H1 (cell line): ENCODE data around the gene CNR2. TPM values are rescaled to one million over a fixed set of nuclear protein-coding genes. Genes with fewer than 3 reads are reported as not detected.

Source experiments
- CTCF ChIA-PET: fragments of 300-600 bp; sonication (Branson Sonifier 250); formaldehyde crosslinking; loops from one replicate; lab custom pipeline; 2021; ENCODE audit not compliant: partially characterized antibody; lab: Charles Lee
- POLR2A ChIA-PET: fragments of 300-600 bp; sonication (Branson Sonifier 250); formaldehyde crosslinking; loops from one replicate; lab custom pipeline; 2021; ENCODE audit warnings: inconsistent platforms; ENCODE audit not compliant: partially characterized antibody; lab: Charles Lee
- DNase-seq, 2 experiments: peaks; one replicate each; pipeline versions ENCODE4 v3.0.0 to v3.0.0-alpha.2; 2010 to 2022; ENCODE audit warnings: low spot score in 2 of 2, low read depth in 1 of 2, mixed read lengths in 1 of 2
- FAIRE-seq: peaks from 2 replicates; lab custom pipeline; 2011; peaks lifted over from hg19 to GRCh38; lab: Jason Lieb, UNC
- H2AFZ ChIP-seq: 2 replicates; pipeline ENCODE4 v1.8.1; 2012; ENCODE audit warnings: low read length, inconsistent platforms
- H2AK5ac ChIP-seq: 2 replicates; pipeline ENCODE4 v1.6.1; 2013; ENCODE audit warnings: low read depth, low read length
- H2BK120ac ChIP-seq: replicated peaks from 2 replicates; pipeline ENCODE3; 2013; ENCODE audit warnings: low read depth, low read length, inconsistent platforms
- H2BK12ac ChIP-seq: 2 replicates; pipeline ENCODE4 v1.6.1; 2013; ENCODE audit warnings: low read depth, low read length
- H2BK15ac ChIP-seq: 2 replicates; pipeline ENCODE4 v1.6.1; 2013; ENCODE audit warnings: low read length
- H2BK20ac ChIP-seq: 2 replicates; pipeline ENCODE4 v1.6.1; 2013; ENCODE audit warnings: low read length
- H2BK5ac ChIP-seq: 2 replicates; pipeline ENCODE4 v1.6.1; 2013; ENCODE audit warnings: low read depth, low read length
- H3K14ac ChIP-seq: 2 replicates; pipeline ENCODE4 v1.6.1; 2013; ENCODE audit warnings: inconsistent platforms; ENCODE audit not compliant: insufficient read length
- H3K18ac ChIP-seq: 2 replicates; pipeline ENCODE4 v1.6.1; 2013; ENCODE audit warnings: low read length; ENCODE audit errors: extremely low read depth
- H3K23ac ChIP-seq: 2 replicates; pipeline ENCODE4 v1.6.1; 2013; ENCODE audit warnings: inconsistent platforms; ENCODE audit not compliant: insufficient read length
- H3K23me2 ChIP-seq: 2 replicates; pipeline ENCODE4 v1.6.1; 2013; ENCODE audit warnings: low read depth, low read length
- H3K27ac ChIP-seq: 2 replicates; pipeline ENCODE4 v1.6.1; 2011; ENCODE audit warnings: low read depth, low read length, inconsistent platforms
- H3K27me3 ChIP-seq, 4 experiments: replicated peaks in 1 of 4; 1 replicate in 1 of 4; 2 replicates in 3 of 4; pipeline versions ENCODE4 v1.6.1 to v1.8.1; 2011 to 2013; ENCODE audit warnings: low read length in 3 of 4, mild to moderate bottlenecking in 3 of 4, inconsistent platforms in 2 of 4, mixed read lengths in 2 of 4, moderate library complexity in 1 of 4; ENCODE audit not compliant: control insufficient read depth in 3 of 4, insufficient read depth in 3 of 4; ENCODE audit errors: extremely low read depth in 1 of 4
- H3K36me3 ChIP-seq, 4 experiments: 2 replicates each; pipeline versions ENCODE4 v1.6.1 to v1.8.1; 2011 to 2013; ENCODE audit warnings: mild to moderate bottlenecking in 4 of 4, low read length in 3 of 4, moderate library complexity in 2 of 4, control low read depth in 1 of 4, inconsistent platforms in 1 of 4; ENCODE audit not compliant: insufficient read depth in 4 of 4, control insufficient read depth in 2 of 4
- H3K4ac ChIP-seq: replicated peaks from 2 replicates; pipeline ENCODE3; 2013; ENCODE audit warnings: low read length, low read depth, mixed read lengths, inconsistent platforms; ENCODE audit not compliant: insufficient read length
- H3K4me1 ChIP-seq, 4 experiments: replicated peaks in 1 of 4; 1 replicate in 1 of 4; 2 replicates in 3 of 4; pipeline versions ENCODE4 v1.6.1 to v1.8.1; 2011 to 2013; ENCODE audit warnings: low read length in 3 of 4, inconsistent platforms in 2 of 4, mixed read lengths in 1 of 4; ENCODE audit not compliant: insufficient read depth in 4 of 4, control insufficient read depth in 3 of 4
- H3K4me2 ChIP-seq, 2 experiments: 2 replicates each; pipeline versions ENCODE4 v1.6.1 to v1.8.1; 2011 to 2013; ENCODE audit warnings: low read depth in 2 of 2, low read length in 2 of 2, control low read depth in 1 of 2, inconsistent platforms in 1 of 2, mild to moderate bottlenecking in 1 of 2; ENCODE audit not compliant: insufficient read depth in 1 of 2
- H3K4me3 ChIP-seq, 4 experiments: fragments of 200-600, 300-600 bp in 1 of 4; sonication (generic), shearing (Covaris generic), sonication (Bioruptor Twin) in 1 of 4; 2 replicates each; pipeline versions ENCODE4 v1.5.1 to v1.8.1; 2011 to 2016; ENCODE audit warnings: low read length in 4 of 4, low read depth in 3 of 4, control low read depth in 2 of 4, inconsistent platforms in 2 of 4, mild to moderate bottlenecking in 2 of 4, mixed read lengths in 1 of 4, moderate library complexity in 1 of 4; ENCODE audit not compliant: insufficient read depth in 2 of 4; ENCODE audit errors: extremely low read depth in 1 of 4
- H3K56ac ChIP-seq: replicated peaks from 2 replicates; pipeline ENCODE3; 2013; ENCODE audit warnings: low read depth, mild to moderate bottlenecking, mixed read lengths, low read length, inconsistent platforms; ENCODE audit not compliant: insufficient read length
- H3K79me1 ChIP-seq: 2 replicates; pipeline ENCODE4 v1.6.1; 2013; ENCODE audit warnings: low read depth, low read length, control low read depth
- H3K79me2 ChIP-seq, 2 experiments: 2 replicates each; pipeline versions ENCODE4 v1.6.1 to v1.8.1; 2012 to 2013; ENCODE audit warnings: low read length in 2 of 2, mild to moderate bottlenecking in 2 of 2, inconsistent platforms in 1 of 2; ENCODE audit not compliant: insufficient read depth in 2 of 2, control insufficient read depth in 1 of 2
- H3K9ac ChIP-seq, 4 experiments: replicated peaks in 1 of 4; 1 replicate in 1 of 4; 2 replicates in 3 of 4; pipeline versions ENCODE4 v1.6.1 to v1.8.1; 2011 to 2013; ENCODE audit warnings: low read depth in 3 of 4, low read length in 3 of 4, control low read depth in 2 of 4, mild to moderate bottlenecking in 2 of 4, moderate library complexity in 2 of 4, inconsistent platforms in 1 of 4; ENCODE audit errors: extremely low read depth in 1 of 4
- H3K9me3 ChIP-seq, 2 experiments: 2 replicates each; pipeline versions ENCODE4 v1.6.1 to v1.8.1; 2012 to 2013; ENCODE audit warnings: mild to moderate bottlenecking in 2 of 2, moderate library complexity in 2 of 2, control low read depth in 1 of 2, inconsistent platforms in 1 of 2, low read depth in 1 of 2, low read length in 1 of 2, mixed read lengths in 1 of 2; ENCODE audit not compliant: insufficient read depth in 2 of 2
- H4K20me1 ChIP-seq, 2 experiments: replicated peaks in 1 of 2; 2 replicates each; pipeline versions ENCODE3 to v1.8.1; 2011 to 2013; ENCODE audit warnings: inconsistent platforms in 2 of 2, low read length in 2 of 2, mild to moderate bottlenecking in 1 of 2; ENCODE audit not compliant: insufficient read depth in 2 of 2, control insufficient read depth in 1 of 2
- H4K5ac ChIP-seq: 2 replicates; pipeline ENCODE4 v1.6.1; 2013; ENCODE audit warnings: low read length, low read depth, mixed read lengths, inconsistent platforms; ENCODE audit not compliant: insufficient read length
- H4K8ac ChIP-seq: 2 replicates; pipeline ENCODE4 v1.8.0; 2013; ENCODE audit warnings: mild to moderate bottlenecking, moderate library complexity, low read length, inconsistent platforms; ENCODE audit not compliant: insufficient read depth; ENCODE audit errors: extremely low read depth
- H4K91ac ChIP-seq: replicated peaks from 2 replicates; pipeline ENCODE3; 2013; ENCODE audit warnings: low read length, mixed read lengths, inconsistent platforms; ENCODE audit not compliant: insufficient read length
- TEAD4 ChIP-seq: IDR thresholded peaks from 2 replicates; pipeline ENCODE4 v1.6.1; 2012; ENCODE audit warnings: low read depth, low read length, inconsistent platforms, mixed read lengths
- WGBS, 2 experiments: shearing (Covaris generic) in 1 of 2; methylation state at CpG; one replicate each; pipeline versions ENCODE4 v1.1.6 to v1.1.7; 2013 to 2015; ENCODE audit warnings: low lambda C conversion rate in 2 of 2, mixed read lengths in 2 of 2, inconsistent platforms in 1 of 2, low coverage in 1 of 2, missing lambda C conversion rate in 1 of 2; ENCODE audit not compliant: insufficient replicate concordance in 2 of 2, insufficient coverage in 1 of 2, insufficient read length in 1 of 2; ENCODE audit errors: extremely low coverage in 1 of 2, missing lambda C conversion rate in 1 of 2; 5-methylcytosine and 5-hydroxymethylcytosine counted together
- polyA plus RNA-seq, 7 experiments: library from polyadenylated mRNA; depleted of rRNA in 3 of 7; stranded (reverse) in 5 of 7; unstranded in 2 of 7; fragments of >200 nt in 5 of 7; fragments of 200-250 nt in 2 of 7; gene quantifications; 1 replicate in 5 of 7; 2 replicates in 1 of 7; 4 replicates in 1 of 7; pipeline versions ENCODE4 v1.2.1 to v1.2.3, GENCODE V29; 2011 to 2013; ENCODE audit warnings: missing spikeins in 2 of 7, mixed read lengths in 2 of 7
- total RNA-seq: library from RNA; stranded (reverse); fragmentation: NEBNext Ultra II Directional; extraction: Animal tissue kit (Norgen Biotek cat#: 25700); gene quantifications from 2 replicates; pipeline ENCODE4 v1.2.1, GENCODE V29; 2021

The CNR2 gene
- total and polyA plus RNA-seq, 2 of the 8 experiments (the other 6 are each of a cell fraction or from before 2014, with no cell fraction given), result not detected

DNA sequence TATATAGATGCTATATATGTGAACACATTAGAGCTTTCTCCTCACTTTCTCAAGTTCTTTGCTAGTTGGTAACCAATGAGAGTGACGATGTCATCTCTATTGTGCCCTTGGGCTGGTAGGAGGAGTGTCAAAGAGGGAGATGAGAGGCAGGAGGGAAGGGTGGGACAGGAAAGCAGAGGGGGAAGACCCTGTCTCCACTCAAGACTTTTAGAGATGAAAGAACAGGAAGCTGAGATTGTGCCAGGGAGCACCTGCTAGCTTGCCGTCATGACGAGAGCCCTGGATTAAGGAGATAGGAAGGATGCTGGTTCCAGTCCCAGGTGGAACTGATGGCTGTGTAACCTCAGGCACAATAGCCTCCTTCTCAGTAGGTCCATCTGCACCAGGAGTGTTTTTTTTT, 16.7 kb downstream of the CNR2 start:
- ChIA-PET CTCF (interaction anchor here (0.9 to 2.0 kb wide), 2 partner anchors 21 to 87 kb away, joined by 3 to 5 read pairs; no protein-coding TSS in a partner anchor), POLR2A (interaction anchor here (0.6 kb wide), 1 partner anchor 459 kb away, joined by 3 read pairs; no protein-coding TSS in a partner anchor)
- no peak overlapping the region for H4K5ac ChIP-seq
- H3K4me1 ChIP-seq, result 0 out of 7 replicates have a peak, but pooled peaks cover 0 to 2% (median 0%) of the 10 kb centered on the region in 4 experiments
- H4K20me1 ChIP-seq, result no peaks in the 10 kb centered on the region
- H2BK5ac ChIP-seq, result no peak overlapping the region
- H3K23me2 ChIP-seq, result no peaks in the 10 kb centered on the region
- H2AFZ ChIP-seq, result no peak overlapping the region
- no peak for TF ChIP-seq TEAD4
- 60% methylated on average over 3 of the region's 3 CpGs; no CpG with 5 or more reads in 1 of the 2 experiments for WGBS, 2 experiments
- H2BK120ac ChIP-seq, result no peak overlapping the region
- H2BK20ac ChIP-seq, result no peak overlapping the region
- no peak overlapping the region for H3K4me2 ChIP-seq
- H3K9me3 ChIP-seq, result no peaks in the 10 kb centered on the region
- no peak overlapping the region for H3K27ac ChIP-seq
- no peak overlapping the region for H3K9ac ChIP-seq
- H3K79me2 ChIP-seq, result no peaks in the 10 kb centered on the region
- no peak overlapping the region for H3K23ac ChIP-seq
- FAIRE-seq (no peak), DNase-seq (no peak)
- H3K36me3 ChIP-seq, result no peaks in the 10 kb centered on the region
- H3K4me3 ChIP-seq, result no peak overlapping the region
- no peak overlapping the region for H2BK12ac ChIP-seq
- no peak overlapping the region for H2BK15ac ChIP-seq
- no peaks in the 10 kb centered on the region for H3K79me1 ChIP-seq
- H4K91ac ChIP-seq, result no peak overlapping the region
- no peak overlapping the region for H3K18ac ChIP-seq
- H3K14ac ChIP-seq, result no peak overlapping the region
- no peak overlapping the region for H4K8ac ChIP-seq
- no peak overlapping the region for H2AK5ac ChIP-seq
- H3K4ac ChIP-seq, result no peak overlapping the region
- H3K56ac ChIP-seq, result no peak overlapping the region
- peaks cover 0 to 4% (median 2%) of the 10 kb centered on the region in 4 experiments; a peak in 3 of 7 replicates for H3K27me3 ChIP-seq
